Activated gamma-delta T cell treated with anti-CD3 and anti-CD28 coated beads, Interleukin-2, amount 50 U/mL, for 16 hours (primary cell): Measurements from ENCODE around the gene MRPL40.
A peak's percentile ranks its signal among the peaks of the same experiment; 100 is the strongest.

Source experiments
- DNase-seq: peaks from one replicate; pipeline ENCODE4 v3.0.0-alpha.2; 2020; ENCODE audit warnings: low read depth

The MRPL40 gene

DNA sequence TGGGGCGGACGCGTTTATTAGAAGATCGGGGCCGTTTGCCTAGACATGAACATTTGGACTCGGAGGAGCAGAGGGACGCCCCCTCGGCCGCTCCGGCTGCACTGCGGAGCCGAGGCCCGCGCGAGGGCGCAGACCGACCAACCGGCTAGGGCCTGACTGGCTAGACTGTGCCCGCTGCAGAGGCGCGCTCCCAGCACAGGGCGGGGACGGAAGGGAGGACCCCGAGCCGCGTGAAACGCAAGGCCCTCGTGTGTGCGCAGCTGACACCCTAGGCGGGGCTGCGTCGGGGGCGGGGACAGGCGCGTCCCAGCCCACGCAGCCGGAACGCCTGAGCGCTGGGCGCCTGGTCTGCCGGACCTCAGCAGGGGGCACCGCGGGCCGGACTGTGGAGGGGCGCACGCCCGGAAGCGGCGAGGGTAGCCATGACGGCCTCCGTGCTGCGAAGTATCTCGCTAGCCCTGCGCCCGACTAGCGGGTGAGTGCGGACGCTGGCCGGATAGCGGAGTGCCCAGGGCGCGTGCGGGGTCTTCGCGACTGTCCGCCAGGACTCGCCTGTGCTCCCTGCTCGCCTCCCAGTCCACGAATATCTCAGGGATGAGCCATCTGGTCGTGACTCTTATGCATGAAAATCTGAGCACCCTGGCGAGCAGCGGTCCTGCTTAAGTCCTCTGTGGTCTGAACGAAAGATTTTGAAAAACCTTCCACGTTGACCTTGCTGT, at the start of gene MRPL40:
Gene MRPL40, plus strand, starts transcription at position 413 of the 719 bp plus-strand sequence. Its CDS starts 10 bp downstream, at position 423.
- peak; percentile 82 for DNase-seq

DNA sequence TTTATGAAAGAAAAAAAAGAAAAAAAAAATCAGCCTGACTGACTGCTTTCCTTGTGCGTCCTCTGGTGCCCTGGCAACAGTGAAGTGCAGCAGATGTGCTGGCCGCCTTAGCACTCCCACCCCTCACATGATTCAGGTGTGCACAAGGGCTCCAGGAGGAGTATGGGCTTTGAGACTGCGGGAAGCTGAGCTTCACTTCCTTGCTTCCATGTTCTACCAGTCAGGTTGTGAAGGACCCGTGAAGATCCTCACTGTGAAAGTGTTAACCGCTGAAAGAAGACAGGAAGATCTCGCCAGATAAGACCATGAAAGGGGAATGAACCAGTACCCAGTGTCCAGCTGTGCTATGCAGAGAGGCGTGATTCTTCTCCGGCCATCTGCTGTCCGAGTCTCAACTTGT, 49.1 kb upstream of the MRPL40 start:
- DNase-seq: no peak

DNA sequence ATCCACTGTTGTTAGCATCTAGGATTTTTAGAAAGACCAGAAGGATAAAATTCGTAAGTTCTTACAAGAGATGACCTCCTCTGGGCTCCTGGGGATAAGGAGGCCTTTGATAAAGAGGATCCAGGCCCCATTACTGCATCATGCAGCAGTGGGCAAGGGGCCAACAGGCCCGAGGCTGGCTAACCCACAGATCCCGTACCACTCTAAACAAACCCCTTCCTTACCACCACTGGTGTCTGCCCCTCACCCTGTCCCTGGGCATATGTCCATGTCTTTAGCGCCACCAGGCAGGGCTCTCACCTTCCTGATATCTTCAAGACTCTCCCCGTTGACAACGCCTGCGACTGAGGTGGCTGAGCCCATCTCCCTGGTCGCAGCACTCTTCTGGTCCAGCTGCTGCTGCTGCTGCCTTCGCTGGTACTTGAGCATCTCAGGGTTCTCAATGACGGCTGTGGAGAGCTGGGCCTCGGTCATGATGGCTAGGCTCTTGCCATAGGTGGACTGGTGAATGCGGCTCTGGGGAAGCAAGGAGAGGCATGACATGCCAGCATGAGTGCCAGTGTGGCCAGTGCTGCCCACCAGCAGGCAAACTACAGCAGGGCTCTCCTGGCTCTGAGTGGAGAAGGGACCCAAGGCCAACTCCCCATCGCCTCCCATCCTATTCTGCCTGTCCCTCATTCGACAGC, 47.0 kb upstream of the MRPL40 start:
- DNase-seq: no peak

DNA sequence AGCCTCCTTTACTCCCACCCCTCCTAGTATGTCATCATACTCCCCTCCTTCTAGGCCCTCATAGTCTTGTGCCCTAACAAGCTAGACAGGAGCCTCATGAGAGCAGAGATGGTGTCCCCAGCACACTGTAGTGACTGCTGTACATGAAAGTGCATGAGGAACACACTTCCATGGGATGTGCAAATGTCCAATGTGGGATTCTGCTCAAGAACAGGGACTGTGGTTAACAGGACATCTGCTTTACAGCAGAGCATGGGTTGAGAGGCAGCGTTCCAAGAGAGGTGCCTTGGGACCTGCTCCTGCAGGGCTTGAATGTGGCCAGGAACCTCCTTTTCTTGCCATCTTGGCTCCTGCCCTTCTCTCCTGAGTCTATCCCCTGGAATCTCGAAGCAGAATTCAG, 46.1 kb upstream of the MRPL40 start:
- no peak for DNase-seq

DNA sequence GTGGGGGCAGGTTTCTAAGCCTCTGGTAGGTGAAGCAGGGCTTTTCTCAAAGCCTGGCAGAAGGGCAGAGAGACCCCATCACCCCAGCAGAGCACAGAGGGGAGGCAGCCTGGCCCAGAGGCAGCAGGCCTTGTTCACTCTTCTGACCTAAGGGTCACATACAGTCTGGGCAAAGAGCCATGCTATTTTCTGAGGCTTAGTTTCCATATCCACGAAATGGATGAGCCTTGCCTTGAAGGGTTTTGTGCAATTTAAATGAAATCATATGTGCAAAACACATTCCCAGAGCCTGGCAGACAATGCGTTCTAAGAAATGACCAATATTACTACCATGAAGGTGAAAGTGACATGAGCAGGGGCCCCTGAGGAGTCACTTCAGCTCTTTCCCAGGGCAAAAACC, 45.3 kb upstream of the MRPL40 start:
- no peak for DNase-seq

DNA sequence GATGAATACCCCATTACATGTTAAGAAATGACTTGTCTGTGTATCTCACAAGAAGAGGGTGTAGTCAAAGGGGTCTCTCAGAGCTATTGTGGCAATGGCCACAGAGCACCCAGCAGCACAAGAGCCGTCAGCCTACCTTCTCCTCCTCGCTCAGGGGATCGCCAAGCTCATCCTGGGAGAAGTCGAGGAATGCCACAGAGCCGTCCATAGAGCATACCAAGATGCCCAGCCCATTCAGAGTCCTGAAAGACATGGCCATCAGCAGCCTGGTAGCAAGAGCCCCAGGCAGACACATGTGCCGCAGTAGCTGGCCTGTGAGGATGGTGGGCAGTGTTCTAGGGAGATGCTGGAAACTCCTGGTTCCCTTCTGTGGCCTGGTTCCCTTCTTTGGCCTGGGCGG, 44.8 kb upstream of the MRPL40 start:
- DNase-seq: no peak

DNA sequence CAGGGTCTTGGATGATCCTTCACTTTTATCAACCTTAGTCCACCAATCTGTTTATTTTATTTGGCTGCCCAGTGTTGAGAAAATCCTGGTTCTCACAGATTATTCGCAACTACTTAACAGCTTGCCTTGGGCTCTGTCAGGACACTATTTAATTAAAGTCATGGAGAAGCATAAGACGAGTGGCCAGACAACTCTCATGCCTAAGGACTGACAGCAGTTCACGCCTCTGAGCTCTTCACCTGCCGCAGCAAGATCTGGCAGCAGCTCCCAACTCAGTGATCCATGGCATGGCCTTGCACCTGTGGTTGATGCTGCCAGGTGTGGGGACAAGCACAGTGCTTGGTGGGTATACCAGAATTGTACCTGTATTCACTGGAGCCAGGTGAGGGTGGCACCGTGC, 38.6 kb upstream of the MRPL40 start:
- no peak for DNase-seq

DNA sequence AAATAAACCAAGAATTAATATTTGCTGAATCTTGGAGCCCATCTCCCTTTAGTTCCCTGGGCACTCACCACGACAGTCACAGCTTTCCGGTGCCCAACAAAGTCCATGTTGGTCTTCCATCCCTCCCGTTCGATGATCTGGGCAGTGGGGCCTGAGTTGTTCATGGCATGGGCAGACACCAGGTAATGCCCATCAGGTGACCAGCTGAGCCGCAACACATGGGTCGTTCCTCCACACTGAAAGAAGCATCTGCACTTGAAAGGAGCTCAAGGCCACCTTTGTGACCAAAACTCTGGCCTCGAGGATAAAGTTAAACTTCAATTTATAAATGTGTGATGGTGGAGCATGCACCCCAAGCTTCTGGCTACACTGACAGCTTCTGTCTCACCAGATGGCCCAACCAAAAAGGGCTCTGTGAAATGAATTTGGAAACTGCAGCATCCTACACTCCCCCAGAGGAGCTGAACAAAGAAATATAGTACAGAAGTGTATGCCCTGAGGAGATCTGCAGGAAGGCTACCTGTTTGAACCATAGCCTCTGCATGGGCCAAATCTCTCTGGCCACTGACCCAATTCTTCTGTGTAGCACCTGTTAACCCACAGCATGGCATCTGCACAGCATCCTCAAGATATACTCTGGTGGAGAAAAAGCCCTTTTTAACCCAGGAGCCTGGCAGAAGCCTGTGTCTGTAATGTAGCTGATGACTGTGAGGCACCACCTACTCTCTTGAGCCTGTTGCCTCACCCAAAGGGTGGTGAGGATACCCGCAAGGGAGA, 37.9 kb upstream of the MRPL40 start:
- no peak for DNase-seq

DNA sequence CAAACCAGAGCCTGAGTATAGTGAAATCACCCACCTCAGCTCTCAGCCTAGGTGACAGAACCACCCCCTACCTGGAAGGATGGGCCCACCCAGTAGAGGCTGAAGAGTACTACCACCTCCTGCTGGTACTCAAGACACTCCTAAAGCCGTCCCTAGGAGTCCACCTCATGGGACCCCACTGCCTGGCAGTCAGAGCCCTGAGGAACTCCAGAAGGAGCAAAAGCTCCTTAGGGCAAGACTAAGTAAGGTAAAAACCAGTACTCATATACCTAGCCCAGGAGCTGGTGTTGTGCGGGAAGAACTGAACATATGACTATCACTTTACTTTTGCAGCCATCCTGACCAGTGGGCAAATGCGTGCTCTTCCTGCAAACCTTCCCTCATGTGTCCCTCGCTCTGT, 37.1 kb upstream of the MRPL40 start:
- no peak for DNase-seq

DNA sequence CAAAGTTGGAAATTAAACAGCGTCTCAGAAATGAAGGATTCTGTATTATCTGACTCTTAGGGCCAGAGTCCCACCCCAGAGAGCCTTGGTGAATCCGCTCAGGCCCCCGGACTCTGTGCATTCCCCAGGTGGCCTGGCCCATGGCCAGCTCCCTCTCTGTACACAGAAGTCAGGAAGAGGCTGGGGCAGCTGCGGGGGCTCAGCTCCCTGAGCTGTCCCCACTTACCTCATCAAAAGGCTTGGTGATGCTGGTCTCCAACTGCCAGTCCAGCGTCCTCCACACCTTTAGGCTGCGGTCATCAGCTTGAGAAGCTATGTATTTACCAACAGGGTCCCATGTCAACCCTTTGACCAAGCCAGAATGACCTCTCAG, 35.8 kb upstream of the MRPL40 start:
- DNase-seq: no peak

DNA sequence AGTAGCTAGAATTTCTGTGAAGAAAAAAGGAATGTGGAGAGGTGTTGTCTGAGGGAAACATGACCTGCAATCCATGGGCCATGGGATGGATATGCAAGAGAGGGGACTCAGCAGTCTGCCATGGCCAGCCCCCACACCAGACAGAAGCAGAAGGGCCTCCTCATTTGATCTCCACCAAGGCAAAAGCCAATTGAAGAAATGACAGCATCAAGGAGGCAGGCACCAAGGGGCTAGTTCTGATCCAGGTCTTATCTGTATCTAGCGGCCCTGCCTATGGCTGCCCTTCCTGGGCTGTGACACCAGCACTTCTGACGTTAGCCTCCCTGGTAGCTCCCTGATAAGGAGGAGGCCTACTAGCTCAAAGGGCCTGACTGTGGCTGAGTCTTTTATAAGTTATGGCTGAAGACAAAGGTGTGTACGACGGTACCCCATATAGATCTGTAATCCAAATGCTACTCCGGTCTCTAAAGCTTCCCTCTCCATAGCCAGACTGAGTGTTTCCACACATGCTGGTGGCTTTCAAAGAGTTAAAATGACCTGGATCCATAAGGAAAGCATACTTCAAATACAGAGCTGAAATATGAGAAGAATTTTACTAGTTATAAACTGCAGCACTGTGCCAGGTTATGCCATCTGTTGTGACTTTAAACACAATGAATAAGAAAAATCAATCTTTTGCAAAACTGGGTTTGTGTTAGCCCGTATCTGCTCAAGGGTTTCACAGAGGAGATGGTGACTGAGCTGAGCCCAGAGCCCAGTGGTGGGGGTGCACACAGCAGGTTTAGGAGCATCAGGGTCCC, 35.2 kb upstream of the MRPL40 start:
- no peak for DNase-seq

DNA sequence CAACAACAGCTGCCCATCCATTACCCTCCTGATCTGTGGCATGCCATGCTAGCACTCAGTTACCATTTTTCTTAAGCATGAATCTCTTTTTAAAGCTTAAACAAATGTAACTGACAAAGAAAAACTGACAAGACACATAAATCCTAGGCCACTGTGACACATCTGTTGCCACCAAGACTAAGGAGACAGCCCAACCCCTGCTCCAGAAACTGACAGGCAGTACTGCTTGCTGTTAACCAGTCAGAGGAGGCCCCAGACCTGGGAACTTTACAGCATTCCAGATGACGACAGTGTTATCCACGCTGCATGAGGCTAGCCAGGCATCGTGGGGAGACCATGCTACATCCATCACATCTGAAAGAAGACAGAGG, 34.6 kb upstream of the MRPL40 start:
- DNase-seq: no peak

DNA sequence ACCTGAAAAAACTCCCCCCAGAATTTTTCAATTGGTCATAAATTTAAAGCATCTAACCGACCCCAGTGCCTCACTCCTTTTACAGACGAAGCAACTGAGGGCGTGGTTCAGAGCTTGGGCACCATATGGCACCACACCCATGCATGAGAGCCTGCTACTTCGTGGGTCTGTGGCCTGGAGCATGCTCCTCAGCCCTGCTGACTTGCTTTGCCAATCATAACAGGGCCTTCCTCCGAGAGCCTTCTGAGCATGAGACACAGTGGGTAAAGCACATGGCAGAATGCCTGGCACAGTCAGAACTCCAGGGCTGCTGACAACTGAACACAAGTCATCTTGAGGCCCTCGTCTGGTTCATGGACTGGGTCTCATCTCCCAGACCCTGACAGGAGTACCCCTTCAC, 34.1 kb upstream of the MRPL40 start:
- no peak for DNase-seq

DNA sequence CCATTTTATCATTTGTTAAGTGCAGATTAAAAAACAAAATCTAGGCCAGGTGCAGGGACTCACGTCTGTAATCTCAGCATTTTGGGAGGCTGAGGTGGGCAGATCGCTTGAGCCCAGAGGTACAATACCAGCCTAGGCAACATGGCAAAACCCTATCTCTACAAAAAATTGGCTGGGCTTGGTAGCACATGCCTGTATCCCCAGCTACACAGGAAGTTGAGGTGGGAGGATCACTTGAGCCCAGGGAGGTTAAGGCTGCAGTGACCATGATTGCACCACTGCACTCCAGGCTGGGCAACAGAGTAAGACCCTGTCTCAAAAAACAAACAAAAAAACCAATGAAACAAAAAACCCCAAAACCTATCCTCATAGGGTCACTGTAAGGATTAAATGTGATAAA, 33.7 kb upstream of the MRPL40 start:
- DNase-seq: no peak

DNA sequence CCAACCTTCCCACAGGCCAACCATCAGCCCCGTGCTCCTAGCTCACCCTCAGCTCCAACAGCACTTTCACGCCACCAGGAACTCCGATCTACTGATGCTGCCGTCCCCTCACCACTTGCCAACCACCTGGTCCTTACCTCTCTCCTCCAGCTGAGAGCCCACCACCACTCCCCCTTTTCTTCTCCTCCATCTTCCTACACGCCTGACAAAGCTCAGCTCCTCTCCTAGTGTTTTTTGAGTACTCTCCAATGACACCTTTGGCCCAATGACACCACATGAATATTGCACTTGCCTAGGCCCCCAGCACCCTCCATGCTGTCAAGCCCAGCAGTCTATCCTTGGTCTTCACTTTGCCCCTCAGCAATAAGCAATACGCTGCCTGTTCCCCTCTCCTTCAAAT, 31.5 kb upstream of the MRPL40 start:
- no peak for DNase-seq

DNA sequence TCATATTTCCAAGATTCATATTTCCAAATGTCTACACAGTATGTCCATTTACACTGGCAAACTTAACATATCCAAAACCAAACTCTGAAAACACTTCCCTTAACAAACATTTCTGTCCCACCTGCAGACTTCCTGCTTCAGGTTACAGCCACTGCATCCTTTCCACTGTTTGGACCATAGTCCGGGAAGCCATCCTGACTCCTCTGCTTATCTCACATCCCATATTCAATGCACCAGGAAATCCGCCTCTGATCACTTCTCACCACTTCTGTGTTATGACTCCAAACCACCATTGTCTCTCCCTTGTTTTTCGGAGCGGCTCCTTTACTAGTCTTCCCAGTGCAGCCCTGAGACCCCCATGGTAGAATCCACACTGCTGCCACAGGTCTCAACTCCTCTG, 30.9 kb upstream of the MRPL40 start:
- DNase-seq: no peak

DNA sequence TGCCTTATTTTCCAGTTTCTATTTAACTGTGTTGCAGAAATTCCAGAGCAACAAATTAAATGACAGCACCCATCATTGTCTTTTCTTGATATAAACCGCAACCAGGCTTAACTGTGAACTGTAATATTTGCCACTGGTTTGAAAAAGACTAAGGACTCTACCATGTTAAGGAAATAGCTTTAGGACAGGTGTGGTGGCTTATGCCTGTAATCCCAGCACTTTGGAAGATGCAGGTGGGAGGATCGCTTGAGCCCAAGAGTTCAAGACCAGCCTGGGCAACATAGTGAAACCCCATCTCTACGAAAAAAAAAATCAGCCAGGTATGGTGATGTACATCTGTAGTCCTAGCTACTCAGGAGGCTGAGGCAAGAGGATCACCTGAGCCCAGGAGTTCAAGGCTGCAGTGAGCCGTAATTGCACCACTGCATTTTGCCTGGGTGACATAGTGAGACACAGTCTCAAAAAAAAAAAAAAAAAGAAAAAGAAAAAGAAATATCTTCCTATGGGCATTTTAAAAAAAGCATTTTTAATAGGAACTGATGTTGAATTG, 29.6 kb upstream of the MRPL40 start:
- DNase-seq: no peak

DNA sequence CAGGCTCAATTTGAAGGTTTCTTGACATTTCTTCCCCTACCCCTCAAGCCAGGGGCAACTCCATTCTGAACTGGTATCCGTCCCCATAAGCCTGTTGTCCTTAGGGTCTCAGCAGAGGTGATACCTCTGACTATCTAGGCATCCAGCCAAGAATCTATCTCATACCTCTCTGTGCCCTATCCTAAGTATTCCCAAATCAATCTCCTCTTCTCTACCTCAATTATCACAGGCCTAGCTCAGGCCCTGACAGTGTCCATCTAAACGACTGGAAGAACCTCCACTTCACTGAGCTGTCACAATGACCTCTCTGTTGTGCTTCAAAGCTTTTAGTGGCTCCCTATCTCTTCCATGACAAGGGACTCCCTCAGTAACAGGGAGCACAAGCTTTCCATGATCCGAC, 27.7 kb upstream of the MRPL40 start:
- DNase-seq: no peak

DNA sequence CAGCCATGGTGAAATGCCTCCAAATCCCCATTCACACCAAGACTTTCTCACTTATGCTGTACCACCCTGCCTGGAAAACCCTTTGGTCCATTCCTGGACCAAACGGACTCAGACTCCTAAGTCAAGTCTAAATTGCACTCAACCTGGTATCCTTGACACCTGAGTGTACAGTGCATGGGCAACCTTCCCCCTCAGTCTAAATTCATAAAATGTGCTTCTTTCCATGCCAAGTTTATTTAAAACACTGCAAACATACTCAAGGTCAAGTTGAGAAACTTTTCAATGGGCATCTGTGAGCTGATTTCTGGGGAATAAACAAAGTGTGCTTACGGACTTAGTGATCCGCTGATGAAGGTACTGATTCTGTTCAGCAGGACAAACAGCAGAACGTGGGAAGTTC, 27.2 kb upstream of the MRPL40 start:
- DNase-seq: no peak

DNA sequence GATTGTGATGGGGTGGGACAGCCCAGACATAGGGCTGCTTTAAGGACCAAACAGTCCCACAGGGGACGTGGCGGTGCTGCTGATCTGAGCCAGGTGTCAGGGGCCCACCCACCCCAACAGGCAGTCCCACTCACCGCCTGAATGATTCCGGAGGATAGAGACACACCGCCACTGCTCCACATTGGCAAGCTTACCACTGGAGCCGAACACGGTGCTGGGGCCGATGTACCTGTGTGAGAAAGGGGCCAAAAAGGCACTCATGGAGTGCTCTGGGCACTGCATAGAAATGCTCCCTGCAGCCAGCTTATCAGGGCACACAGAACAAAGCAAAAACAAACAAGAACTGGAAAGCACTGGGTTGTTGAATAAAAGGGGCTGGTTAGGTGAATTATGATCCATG, 26.7 kb upstream of the MRPL40 start:
- DNase-seq: no peak

DNA sequence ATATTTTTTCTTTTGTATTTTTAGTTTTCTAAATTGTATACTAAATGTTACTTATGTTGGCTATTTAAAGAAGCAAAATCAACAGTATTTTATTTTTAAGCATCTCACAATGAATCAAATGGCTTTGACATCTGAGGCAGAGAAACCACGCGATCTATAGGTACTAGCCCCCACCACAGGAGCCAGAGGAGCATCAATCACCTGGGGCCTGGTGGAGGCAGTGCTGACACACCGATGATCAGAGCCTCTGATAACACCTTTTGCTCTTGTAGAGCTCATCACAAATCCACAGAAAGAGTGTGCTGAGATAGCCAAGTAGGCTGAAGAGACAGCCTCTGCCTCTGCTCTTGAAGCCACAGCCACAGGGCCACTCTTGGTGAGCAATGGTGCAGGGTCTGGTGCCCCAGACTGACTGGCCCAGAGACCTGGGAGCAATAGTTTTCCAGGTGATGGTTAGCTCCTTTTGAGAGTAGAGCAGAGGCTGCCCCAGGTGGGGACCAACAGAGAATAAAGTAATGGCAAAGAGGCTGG, 26.0 kb upstream of the MRPL40 start:
- DNase-seq: no peak

DNA sequence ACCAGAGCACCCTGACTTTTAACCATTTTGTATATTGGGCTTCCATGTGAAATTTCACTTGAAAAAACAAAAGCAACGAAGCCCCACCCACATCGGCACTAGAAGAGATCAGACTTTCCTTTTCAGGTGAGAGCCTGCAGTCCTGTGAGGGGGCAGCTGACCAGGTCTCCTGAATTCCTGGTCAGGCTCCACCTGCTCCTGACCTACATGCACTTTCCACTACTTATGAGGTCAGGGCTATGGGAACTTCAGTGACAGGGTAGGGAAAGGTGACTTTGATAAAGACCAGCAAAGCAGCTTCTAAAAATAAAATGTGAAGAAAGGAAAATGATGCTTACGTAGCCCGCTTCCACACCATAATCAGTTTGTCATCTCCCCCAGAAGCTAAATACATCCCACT, 25.5 kb upstream of the MRPL40 start:
- no peak for DNase-seq
